Activated CD4-positive, alpha-beta T cell treated with anti-CD3 and anti-CD28 coated beads, Interleukin-10, Interleukin-2, amounts not matched to agents 100 ng/mL and 50 ng/mL, durations not matched to agents 16 hours and 8 hours (primary cell): ENCODE measurements around the gene IFIT2.
"Not testable (repeated sequence)": the region's sequence is repeated elsewhere in the genome, so short reads cannot be mapped to it uniquely, and the experiment has no call there.

Experiments
- DNase-seq: peaks from one replicate; pipeline ENCODE4 v3.0.0-alpha.2; 2020

IFIT2 gene

DNA sequence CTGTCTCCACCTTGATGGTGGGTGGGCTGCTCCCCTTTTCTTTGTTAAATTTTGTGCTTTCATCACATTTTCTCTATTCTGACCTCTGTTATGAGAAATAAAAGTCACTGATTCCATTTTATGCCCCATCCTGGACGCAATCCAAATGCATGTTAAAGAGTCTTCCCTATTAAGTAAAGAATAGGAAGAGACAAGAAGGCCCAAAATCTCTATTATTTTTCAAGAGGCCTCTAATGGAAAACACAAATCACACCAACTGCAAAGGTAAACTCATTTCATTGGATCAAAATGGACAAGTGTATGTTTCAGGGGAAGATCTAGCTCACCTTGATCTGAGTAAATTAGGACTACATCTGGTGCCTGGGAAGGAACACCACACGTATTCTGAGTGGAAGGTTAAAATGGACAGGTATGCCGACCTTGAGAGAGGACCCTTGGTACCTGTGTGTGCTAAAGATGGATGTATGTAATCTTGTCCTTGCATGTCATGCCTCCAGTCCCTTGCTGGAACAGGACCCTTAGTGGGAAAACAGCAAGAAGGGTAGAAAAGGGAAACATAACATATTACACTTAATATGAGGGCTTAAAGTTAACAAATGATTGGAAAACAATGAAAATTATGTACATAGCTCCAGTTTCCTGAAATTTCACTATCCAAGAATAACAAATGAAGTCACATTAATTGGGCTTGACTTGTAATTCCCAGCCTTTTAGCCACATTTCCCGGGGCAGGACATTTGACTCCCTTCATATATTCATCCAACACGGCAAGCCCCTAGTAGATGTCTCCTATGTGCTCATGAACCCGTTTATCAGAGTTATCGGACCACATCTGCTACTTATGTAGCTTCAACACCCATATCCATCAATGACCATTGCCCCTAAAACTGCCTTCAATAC lies 7.6 kb downstream of the IFIT2 start:
- no peak for DNase-seq

DNA sequence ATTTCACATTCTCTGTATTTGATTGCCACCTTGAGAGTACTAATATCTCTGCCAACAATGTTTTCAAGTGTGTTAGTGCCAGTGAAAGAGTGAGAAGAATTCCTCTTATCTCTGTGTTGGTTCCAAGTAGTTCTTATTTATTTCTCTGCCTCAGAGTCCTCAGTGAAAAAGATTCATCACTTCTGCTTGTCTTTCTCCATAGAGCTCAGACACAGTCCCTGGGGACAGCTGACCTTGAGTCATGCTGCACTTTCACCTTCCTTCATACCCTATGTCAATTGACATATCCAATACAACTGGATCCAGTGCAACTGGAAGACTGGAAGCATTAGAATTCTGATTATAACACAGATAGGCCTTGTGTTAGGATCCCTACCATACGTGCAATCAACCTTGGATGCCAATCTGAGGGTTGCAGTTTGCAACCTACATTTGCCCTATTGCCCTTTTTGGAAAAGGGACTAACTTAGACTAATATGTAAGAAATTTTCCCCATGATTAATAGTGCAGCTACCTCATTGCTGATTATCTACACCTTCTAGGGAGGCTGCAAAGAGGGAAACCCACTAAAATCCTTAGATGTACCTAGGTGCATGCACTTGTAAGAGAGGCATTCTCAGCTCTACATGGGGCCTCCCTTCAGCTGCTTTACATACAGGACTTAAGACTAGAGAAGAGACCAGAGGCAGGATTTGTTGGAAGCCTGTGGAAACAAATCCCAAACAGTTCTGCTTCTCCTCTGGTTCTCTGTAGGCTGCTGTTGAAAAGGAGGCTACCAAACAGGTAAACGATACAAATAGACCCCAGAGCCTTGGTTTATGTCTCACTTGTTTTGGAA lies 8.4 kb downstream of the IFIT2 start:
- DNase-seq, result no peak

DNA sequence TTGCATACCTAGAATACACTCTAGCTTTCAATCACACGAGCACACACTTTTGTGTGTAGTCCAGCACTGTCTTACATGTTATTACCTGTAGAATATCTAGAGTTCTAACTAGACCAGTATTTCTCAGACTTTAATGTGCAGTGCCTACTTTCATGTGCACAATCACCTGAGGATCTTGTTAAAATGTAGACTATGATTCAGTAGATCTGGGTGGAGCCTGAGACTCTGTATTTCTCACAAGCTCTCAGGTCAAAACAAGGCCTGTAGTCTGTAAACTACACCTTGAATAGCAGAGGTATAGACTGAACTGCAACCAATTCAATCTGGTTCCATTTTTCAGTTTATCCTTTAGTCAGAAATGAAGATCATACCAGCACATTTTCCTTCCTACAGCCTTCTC lies 11.1 kb downstream of the IFIT2 start:
- DNase-seq, result no peak

DNA sequence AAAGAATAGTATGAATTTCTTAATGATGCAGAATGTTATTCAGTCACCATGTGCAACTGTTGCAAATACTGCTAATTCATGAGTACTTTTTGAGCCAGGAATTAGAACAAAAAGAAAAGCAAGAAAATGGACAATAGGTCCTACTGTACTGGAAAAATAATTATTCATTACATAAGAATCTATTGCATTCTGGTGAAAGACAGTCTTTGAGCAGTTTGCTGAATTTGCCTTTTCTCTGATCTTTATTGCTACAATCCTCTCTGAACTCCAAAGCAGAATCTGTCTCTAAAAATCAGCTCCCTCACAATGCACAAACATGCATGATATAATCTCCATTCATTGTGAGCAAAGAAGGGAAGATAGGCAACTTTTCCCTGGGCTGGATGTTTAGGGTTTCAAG lies 12.8 kb downstream of the IFIT2 start:
- DNase-seq, result no peak

DNA sequence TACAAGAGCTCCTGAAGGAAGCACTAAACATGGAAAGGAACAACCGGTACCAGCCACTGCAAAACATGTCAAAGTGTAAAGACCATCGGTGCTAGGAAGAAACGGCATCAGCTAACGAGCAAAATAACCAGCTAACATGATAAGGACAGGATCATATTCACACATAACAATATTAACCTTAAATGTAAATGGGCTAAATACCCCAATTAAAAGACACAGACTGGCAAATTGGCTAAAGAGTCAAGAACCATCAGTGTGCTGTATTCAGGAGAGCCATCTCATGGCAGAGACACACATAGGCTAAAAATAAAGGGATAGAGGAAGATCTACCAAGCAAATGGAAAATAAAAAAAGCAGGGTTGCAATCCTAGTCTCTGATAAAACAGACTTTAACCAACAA lies 16.2 kb downstream of the IFIT2 start:
- DNase-seq, result not testable (repeated sequence)

DNA sequence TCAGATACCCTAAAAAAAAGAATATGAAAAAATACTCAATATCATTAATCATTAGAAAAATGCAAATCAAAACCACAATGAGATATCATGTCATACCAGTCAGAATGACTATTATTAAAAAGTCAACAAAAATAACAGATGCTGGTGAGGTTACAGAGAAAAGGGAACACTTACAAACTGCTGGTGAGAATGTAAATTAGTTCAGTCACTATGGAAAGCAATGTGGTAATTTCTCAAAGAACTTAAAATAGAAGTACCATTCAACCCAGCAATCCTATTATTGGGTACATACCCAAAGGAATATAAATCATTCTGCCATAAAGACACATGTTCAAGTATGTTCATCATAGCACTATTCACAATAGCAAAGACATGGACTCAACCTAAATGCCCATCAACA lies 23.2 kb downstream of the IFIT2 start:
- not testable (repeated sequence) for DNase-seq

DNA sequence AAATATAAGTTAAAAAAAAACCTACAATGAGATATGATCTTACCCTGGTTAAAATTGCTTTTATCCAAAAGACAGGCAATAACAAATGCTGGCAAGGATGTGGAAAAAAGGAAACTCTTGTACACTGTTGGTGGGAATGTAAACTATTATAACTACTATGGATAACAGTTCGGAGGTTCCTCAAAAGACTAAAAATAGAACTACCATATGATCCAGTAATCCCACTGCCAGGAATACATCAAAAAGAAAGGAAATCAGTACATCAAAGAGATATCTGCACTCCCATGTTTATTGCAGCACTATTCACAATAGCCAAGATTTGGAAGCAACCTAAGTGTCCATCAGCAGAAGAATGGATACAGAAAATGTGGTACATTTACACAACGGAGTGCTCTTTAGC lies 24.0 kb downstream of the IFIT2 start:
- not testable (repeated sequence) for DNase-seq

DNA sequence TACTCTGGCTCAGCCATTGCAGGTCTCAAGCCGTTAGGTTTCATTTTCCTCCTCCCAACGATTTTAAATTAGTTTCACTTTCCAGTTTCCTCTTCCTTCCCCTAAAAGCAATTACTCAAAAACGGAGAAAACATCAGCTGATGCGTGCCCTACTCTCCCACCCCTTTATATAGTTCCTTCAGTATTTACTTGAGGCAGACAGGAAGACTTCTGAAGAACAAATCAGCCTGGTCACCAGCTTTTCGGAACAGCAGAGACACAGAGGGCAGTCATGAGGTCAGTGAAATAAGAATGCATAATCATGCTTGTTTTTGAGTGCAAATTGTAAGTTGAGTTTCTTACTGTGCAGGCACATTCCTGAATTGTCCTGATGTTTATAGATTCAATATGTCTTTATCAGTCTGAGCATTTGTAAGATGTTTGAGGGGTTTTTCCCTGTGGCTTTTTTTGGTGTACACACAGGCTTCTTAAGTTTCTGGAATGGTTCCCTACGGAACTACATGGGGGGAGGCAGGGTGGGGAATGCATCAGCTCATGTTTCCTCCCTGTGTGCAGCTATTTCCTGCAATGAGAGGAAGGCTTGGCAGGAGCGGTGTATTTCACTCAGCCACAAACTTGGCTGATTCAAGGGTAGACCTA lies 26.1 kb downstream of the IFIT2 start, which contains the start of gene IFIT3:
Gene IFIT3 (plus strand): TSS at position 195 of the 639 bp plus-strand sequence. CDS start 77 bp downstream, at position 272.
- DNase-seq, result peak; percentile 44

DNA sequence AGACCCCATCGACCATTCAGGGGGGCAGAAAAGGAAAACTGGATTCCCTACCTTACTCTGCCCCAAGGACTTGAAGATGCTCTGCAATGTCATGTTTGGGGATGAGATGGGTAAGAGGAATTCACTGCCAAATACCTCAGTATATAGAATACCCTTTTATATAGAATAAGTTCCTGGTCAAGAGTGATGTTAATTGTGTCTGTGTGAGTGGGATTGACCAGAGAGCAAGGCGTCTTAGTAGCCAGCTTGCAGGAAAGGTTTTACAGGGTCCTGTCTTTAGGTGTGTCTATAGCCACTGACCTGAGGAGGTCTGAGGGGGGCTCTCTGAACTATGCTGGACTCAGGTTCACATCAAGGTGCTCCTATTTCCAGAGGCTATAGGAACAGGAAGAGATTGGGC lies 27.3 kb downstream of the IFIT2 start:
- no peak for DNase-seq

DNA sequence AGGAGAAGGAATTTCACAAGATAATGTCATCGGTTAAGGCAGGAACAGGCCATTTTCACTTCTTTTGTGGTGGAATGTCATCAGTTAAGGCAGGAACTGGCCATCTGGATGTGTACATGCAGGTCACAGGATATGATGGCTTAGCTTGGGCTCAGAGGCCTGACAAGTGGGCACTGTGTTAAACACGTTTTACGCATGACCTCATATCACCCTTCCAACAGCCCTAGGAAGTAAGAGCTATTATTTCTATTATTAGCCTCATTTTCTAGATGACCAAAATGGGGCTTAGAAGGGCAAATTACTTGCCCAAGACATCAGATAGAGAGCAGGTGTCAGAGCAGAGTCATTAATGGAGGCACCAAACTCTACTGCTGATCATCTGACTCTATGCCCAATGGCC lies 28.2 kb downstream of the IFIT2 start:
- DNase-seq, result not testable (repeated sequence)

DNA sequence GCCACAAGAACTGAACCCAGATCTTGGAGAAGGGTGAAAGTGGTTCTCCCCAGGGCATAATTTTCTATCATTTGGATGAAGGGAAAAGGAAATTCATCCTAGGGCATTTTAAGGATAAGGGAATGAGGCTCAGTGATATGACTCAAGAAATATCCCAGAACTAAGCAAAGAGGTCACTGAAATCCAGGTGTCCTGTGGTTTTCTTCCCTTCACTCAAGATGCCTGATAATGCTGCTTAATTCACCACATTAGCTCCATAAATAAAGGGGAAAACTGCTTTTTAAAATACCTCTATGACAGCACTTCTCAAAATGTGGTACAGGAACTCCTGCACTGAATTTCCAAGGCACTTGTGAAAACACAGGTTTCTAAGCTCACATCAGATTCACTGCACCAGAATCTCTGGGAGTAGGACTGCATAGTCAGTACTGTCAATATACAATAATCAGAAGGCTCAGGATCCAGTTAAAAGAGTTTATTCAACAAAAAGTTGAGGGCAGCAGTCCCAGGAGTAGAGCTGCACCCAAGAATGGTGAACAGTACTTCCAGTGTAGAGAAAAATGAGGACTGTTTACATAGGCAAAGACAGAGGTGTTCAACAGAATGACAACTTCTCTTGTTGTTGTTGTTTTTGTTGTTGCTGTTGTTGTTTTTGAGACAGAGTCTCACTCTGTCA lies 28.8 kb downstream of the IFIT2 start:
- DNase-seq, result no peak

DNA sequence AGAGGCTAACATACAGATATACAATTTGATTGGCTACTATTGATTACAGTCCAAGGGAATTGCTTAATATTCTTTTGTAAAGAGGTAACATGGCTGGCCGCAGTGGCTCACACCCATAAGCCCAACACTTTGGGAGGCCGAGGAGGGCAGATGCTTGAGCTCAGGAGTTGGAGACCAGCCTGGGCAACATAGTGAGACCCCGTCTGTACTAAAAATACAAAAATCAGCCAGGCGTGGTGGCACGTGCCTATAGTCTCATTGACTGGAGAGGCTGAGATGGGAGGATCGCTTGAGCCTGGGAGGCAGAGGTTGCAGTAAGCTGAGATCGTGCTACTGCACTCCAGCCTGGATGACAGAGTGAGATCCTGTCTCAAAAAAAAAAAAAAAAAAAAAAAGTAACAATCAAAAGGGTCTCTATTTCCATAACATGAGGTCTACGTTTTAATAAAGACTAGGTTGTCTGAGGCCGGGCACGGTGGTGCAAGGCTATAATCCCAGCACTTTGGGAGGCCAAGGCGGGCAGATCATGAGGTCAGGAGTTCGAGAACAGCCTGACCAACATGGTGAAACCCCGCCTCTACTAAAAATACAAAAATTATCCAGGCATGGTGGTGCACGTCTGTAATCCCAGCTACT lies 29.8 kb downstream of the IFIT2 start:
- DNase-seq, result not testable (repeated sequence)

DNA sequence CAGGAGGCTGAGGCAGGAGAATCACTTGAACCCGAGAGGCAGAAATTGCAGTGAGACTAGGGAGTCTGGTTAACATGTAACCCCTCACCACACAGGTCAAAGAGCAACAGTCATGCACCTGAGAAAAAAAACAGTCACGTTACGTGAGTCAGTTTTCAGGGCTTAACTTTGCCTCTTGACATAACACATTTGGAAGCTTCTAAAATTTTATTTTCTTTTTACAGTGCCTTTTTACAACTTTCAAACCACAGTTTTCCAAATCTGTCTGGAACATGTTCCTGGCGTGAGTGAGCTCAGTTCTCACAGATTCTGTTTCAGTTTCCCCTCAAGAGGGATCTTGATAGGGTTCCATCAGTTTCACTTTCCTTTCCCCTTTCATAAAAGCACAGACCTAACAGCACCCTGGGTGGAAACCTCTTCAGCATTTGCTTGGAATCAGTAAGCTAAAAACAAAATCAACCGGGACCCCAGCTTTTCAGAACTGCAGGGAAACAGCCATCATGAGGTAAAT lies 30.3 kb downstream of the IFIT2 start:
- peak; percentile 64 for DNase-seq

DNA sequence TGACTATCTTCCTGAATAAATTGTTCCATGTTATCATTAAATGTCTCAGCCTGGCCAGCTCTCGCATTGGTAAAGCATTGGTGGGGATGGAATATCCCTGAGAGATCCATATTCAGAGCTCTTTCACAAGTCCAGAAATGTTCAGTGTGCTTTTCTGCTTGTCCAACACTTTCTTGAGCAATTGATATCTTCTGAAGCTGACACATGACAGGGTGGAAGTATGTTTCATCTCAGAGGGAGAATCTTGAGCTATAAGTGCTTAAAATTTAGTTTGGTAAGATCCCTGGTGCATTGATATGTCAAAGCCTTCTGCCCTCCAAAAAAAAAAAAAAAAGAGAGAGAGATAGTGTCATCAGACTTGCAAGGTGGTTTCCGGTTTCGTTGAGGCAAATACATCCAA lies 33.4 kb downstream of the IFIT2 start:
- DNase-seq, result no peak

DNA sequence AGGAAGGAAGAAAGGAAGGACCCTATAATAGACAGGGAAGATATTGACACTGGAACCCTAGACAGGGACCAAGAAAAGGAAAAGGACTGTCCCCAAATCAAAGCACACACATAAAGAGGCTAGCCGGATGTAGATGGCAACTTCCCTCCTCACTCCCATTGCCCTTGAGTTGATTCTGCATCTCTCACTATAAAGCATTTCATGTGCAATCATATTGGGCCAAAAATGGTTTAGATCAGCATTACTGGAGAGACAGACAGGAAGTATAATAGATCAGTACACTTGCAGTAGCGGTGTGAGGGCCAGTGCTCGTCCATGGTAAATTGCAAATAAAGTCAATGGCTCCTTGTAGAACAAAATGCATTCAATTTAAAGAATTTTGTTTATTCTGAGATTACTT lies 34.4 kb downstream of the IFIT2 start:
- no peak for DNase-seq

DNA sequence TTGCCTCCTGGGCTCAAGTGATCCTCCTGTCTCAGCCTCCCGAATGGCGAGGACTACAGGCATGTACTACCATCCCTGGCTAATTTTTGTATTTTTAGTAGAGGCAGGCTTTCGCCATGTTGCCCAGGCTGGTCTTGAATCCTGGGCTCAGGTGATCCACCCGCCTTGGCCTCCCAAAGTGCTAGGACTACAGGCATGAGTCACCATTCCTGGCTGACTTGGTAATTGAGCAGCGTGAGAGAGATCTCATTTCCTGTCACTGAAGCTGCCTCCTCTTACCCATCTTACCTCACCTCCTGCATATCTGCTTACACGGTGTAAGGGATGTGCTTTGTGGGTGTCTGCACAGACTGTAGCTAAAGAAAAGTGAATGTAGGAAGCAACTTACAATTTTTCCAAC lies 35.6 kb downstream of the IFIT2 start:
- DNase-seq, result peak; percentile 71

DNA sequence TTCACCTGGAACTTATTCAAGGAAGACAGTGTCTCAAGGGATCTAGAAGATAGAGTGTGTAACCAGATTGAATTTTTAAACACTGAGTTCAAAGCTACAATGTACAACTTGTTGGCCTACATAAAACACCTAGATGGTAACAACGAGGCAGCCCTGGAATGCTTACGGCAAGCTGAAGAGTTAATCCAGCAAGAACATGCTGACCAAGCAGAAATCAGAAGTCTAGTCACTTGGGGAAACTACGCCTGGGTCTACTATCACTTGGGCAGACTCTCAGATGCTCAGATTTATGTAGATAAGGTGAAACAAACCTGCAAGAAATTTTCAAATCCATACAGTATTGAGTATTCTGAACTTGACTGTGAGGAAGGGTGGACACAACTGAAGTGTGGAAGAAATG lies 36.9 kb downstream of the IFIT2 start:
- DNase-seq, result no peak

DNA sequence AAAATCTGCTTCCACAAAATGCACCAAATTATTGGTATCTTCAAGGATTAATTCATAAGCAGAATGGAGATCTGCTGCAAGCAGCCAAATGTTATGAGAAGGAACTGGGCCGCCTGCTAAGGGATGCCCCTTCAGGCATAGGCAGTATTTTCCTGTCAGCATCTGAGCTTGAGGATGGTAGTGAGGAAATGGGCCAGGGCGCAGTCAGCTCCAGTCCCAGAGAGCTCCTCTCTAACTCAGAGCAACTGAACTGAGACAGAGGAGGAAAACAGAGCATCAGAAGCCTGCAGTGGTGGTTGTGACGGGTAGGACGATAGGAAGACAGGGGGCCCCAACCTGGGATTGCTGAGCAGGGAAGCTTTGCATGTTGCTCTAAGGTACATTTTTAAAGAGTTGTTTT lies 38.0 kb downstream of the IFIT2 start:
- no peak for DNase-seq

DNA sequence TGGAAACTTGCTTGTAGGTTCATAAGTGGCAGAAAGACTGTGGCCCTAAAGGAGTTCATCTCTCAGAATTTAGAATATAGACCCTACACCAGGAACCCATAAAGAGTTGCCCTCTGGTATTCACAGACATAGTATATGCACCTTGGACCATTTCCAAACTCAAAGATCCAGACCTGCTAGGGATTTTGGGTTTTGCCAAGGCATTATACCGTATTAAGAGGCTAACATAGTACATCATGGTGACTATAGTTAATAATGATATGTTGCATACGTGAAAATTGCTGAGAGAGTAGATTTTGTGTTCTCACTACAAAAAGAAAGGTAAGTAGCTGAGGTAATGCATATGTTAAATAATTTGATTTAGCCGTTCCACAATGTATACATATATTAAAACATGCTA lies 39.8 kb downstream of the IFIT2 start:
- DNase-seq, result no peak

DNA sequence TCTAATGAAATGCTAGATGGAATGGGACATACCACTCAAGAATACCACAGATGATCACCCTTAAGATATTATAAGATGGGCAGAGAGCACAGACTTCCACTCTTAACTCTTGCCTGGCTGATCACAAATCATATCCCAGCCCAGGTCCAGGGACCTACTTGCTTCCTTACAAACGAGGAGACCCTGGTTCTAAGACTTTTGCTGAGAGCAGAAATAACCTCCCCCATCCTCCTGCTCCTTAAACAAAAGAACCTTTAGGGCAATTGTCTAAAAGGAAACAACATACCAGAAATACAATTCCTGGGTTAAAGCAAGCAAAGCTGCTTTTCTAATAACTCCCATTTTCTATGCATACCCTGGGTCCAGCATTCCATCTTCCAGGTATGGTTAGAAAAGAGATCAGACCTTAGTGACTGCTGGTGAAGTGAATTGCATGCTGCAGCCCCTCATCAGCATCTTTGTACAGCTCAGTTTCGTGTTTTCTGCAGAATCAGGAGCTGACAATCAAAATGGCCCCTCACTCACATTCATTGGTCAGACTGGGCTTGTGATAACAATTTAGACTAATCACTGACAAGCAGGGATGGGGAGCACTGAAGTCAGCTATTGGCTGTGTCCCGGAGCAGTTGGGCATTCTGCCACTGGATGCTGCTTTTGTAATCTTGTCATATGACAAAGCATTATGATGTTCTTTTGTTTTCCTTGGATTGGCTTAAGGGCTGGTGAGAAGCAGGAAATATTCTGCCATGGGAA lies 40.5 kb downstream of the IFIT2 start:
- DNase-seq, result no peak

DNA sequence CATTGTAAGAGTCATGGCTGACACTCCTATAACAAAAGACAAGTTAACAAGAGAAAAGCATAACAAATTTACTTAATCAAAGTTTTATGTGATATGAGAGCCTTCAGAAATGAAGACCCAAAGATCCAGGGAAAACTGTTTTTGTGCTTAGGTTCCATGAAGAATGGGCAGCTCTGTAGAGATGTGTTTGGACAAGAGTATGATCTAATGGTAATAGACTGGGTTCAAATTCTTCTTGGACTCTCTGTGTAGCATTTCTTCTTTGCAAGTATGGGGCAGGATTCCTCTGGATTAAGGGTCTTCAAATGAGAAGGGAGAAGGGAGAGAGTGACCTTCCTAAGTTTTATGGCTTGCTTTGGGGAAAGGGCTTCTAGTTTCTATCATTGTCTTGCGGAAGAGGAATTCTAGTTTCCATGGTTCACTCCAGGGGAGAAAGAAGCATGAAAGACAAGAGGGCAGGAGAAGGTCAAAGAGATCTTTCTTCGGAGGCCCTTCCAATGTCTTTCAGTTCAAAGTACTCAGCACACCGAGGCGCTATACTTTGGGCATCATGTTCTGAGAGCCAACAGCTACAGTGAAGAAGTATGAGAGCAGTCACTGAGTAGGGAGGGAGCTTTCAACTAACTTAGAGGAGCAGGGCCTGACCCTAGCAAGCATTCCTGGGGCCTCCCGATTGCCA lies 41.4 kb downstream of the IFIT2 start:
- DNase-seq, result no peak
